Astrocyte (in vitro differentiated cells and primary cell): ENCODE measurements around the gene SNX32.
A peak's percentile ranks its signal among the peaks of the same experiment; 100 is the strongest.

Source experiments
- EZH2 ChIP-seq: IDR thresholded peaks from 2 replicates; pipeline ENCODE4 v1.6.1; 2012; ENCODE audit warnings: mild to moderate bottlenecking, low read length, inconsistent platforms; ENCODE audit not compliant: insufficient read depth
- TF ChIP-seq, protein P1 (sequence below): IDR thresholded peaks from 2 replicates; pipeline ENCODE4 v1.5.1; 2011; ENCODE audit warnings: low read depth, mild to moderate bottlenecking, inconsistent platforms, low read length, moderate library complexity; ENCODE audit not compliant: insufficient read depth

DNA sequence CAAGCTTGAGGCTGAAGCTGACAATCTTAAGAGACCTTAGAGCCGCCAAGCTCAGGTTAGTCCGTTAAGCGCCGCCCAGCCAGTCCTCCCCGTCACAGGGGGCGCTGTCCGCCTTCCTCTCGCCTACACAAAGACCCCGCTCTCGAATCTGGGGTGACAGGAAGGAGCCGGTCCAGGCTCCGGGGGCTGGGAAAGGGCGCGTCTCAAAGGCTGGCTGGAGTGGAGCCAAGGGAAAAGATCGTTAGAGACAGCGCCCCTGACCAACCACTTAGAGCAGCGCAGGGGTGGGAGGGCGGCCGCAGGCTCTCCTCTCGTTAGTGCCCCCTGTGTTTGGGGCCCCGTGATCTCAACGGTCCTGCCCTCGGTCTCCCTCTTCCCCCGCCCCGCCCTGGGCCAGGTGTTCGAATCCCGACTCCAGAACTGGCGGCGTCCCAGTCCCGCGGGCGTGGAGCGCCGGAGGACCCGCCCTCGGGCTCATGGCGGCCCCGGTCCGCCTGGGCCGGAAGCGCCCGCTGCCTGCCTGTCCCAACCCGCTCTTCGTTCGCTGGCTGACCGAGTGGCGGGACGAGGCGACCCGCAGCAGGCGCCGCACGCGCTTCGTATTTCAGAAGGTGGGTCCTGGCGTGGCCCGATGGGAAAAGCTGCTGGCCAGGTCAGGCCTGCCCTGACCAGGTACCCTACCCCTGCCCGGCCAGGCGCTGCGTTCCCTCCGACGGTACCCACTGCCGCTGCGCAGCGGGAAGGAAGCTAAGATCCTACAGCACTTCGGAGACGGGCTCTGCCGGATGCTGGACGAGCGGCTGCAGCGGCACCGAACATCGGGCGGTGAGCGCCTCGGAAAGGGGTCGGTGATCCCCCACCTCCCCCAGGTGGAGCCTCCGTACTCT, 26.8 kb downstream of the SNX32 start, which contains the start of gene MUS81:
- TF ChIP-seq, protein P1, sequence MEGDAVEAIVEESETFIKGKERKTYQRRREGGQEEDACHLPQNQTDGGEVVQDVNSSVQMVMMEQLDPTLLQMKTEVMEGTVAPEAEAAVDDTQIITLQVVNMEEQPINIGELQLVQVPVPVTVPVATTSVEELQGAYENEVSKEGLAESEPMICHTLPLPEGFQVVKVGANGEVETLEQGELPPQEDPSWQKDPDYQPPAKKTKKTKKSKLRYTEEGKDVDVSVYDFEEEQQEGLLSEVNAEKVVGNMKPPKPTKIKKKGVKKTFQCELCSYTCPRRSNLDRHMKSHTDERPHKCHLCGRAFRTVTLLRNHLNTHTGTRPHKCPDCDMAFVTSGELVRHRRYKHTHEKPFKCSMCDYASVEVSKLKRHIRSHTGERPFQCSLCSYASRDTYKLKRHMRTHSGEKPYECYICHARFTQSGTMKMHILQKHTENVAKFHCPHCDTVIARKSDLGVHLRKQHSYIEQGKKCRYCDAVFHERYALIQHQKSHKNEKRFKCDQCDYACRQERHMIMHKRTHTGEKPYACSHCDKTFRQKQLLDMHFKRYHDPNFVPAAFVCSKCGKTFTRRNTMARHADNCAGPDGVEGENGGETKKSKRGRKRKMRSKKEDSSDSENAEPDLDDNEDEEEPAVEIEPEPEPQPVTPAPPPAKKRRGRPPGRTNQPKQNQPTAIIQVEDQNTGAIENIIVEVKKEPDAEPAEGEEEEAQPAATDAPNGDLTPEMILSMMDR, result peak; percentile 63
- no peak for TF ChIP-seq EZH2
